Measurements from ENCODE around the gene TRAP1.

GRCh38 chr16:3654249-3654991, 62.9 kb downstream of the TRAP1 start, which contains the start of gene DNASE1:
- TF ChIP-seq, protein P1, sequence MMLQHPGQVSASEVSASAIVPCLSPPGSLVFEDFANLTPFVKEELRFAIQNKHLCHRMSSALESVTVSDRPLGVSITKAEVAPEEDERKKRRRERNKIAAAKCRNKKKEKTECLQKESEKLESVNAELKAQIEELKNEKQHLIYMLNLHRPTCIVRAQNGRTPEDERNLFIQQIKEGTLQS (IDR thresholded peaks at IDR 0.05): no peak
- TF ChIP-seq SP1 (IDR thresholded peaks at IDR 0.05) (no peak), CTCF (IDR thresholded peaks at IDR 0.05; ENCODE audit: low read depth, low read length, missing input control) (peak; percentile 52)

Measured in liver (tissue), 3 donors.